MM.1S (cell line): ENCODE measurements around the gene DUS2.

ENCODE experiments used
- CTCF ChIP-seq: fragments of 300-600 bp; sonication (generic); IDR thresholded peaks from 2 replicates; pipeline ENCODE4 v1.5.1; 2016; ENCODE audit warnings: antibody characterized with exemption, low read length, mixed read lengths
- EZH2 ChIP-seq: fragments of 300-600 bp; sonication (generic); optimal IDR thresholded peaks from 2 replicates; pipeline ENCODE3; 2017; ENCODE audit warnings: low read depth, mild to moderate bottlenecking, antibody characterized with exemption, low read length, mixed read lengths

- TF ChIP-seq CTCF (no peak), EZH2 (no peak)
Measured at GRCh38 chr16:68096491-68096890, 73.4 kb downstream of the DUS2 start.
